ENCODE results near the gene UBE2L6. TPM values are rescaled to one million over a fixed set of nuclear protein-coding genes. Genes with fewer than 3 reads are reported as not detected.

UBE2L6 gene
- total RNA-seq, 1 experiment from 2014 or later: 51.2 TPM

DNA sequence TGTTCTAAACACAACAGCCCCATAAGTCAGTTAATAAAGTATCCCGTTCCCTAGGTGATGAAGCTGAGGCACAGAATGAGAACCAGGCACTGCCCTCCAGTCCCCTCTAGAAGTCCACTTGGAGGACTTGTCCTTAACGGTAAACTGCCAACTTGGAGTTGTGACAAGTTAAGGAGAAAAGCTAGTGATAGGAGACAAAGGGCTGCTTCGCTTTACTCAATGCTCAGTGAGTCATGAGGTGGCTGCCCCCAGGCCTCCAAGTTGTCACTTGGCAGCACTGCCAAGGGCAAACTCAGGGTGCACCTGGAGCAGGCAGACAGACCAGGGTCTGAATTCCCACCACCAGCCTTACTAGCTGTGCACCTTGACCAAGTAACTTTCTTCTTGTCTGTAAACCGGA is 65.5 kb downstream of the UBE2L6 start:
- DNase-seq (ENCODE audit: low read depth): no peak

Small RNA genes within 50 kb of the gene (small RNA-seq; reads per million reads assigned to genes)
- gene RN7SL605P: not detected

Other genes starting within 250 kb of the UBE2L6 start
- gene TNKS1BP1, start 242.7 kb downstream of the UBE2L6 start, total RNA-seq (2014; rRNA removed; shearing (Covaris generic)): 39.8 and 57.0 TPM in 2 replicates
- gene SSRP1, start 231.8 kb downstream of the UBE2L6 start, total RNA-seq (2014; rRNA removed; shearing (Covaris generic)): 206 and 249 TPM in 2 replicates
- not detected in 2 replicates for gene P2RX3, start 229.3 kb downstream of the UBE2L6 start, total RNA-seq (2014; rRNA removed; shearing (Covaris generic))
- not detected in 2 replicates for gene PRG3, start 186.5 kb downstream of the UBE2L6 start, total RNA-seq (2014; rRNA removed; shearing (Covaris generic))
- gene PRG2, start 177.0 kb downstream of the UBE2L6 start, total RNA-seq (2014; rRNA removed; shearing (Covaris generic)): not detected in 2 replicates
- 81.0 and 87.2 TPM in 2 replicates for gene SLC43A3, start 140.6 kb downstream of the UBE2L6 start, total RNA-seq (2014; rRNA removed; shearing (Covaris generic))
- gene RTN4RL2, start 107.1 kb downstream of the UBE2L6 start, total RNA-seq (2014; rRNA removed; shearing (Covaris generic)): 5.6 and 11.3 TPM in 2 replicates
- gene SLC43A1, start 52.0 kb downstream of the UBE2L6 start, total RNA-seq (2014; rRNA removed; shearing (Covaris generic)): 13.6 and 14.5 TPM in 2 replicates
- 115 and 191 TPM in 2 replicates for gene TIMM10, start 36.9 kb downstream of the UBE2L6 start, total RNA-seq (2014; rRNA removed; shearing (Covaris generic))
- gene SMTNL1, start 30.1 kb downstream of the UBE2L6 start, total RNA-seq (2014; rRNA removed; shearing (Covaris generic)): not detected in 2 replicates
- not detected in 2 replicates for gene SERPING1, start 30.0 kb upstream of the UBE2L6 start, total RNA-seq (2014; rRNA removed; shearing (Covaris generic))
- gene YPEL4, start 82.2 kb upstream of the UBE2L6 start, total RNA-seq (2014; rRNA removed; shearing (Covaris generic)): 0.42 and 0.84 TPM in 2 replicates
- 41.5 and 42.9 TPM in 2 replicates for gene CLP1, start 90.1 kb upstream of the UBE2L6 start, total RNA-seq (2014; rRNA removed; shearing (Covaris generic))
- gene ZDHHC5, start 100.4 kb upstream of the UBE2L6 start, total RNA-seq (2014; rRNA removed; shearing (Covaris generic)): 36.9 and 59.0 TPM in 2 replicates
- gene MED19, start 144.5 kb upstream of the UBE2L6 start, total RNA-seq (2014; rRNA removed; shearing (Covaris generic)): 29.3 and 32.1 TPM in 2 replicates
- 161 and 179 TPM in 2 replicates for gene TMX2, start 144.9 kb upstream of the UBE2L6 start, total RNA-seq (2014; rRNA removed; shearing (Covaris generic))
- 134 and 180 TPM in 2 replicates for gene SELENOH, start 173.8 kb upstream of the UBE2L6 start, total RNA-seq (2014; rRNA removed; shearing (Covaris generic))
- gene BTBD18, start 184.1 kb upstream of the UBE2L6 start, total RNA-seq (2014; rRNA removed; shearing (Covaris generic)): not detected in 2 replicates
- 41.4 and 49.5 TPM in 2 replicates for gene CTNND1, start 194.1 kb upstream of the UBE2L6 start, total RNA-seq (2014; rRNA removed; shearing (Covaris generic))

Measured in HT1080 (cell line).